Neuron (in vitro differentiated cells): ENCODE measurements around the gene SURF6.
A peak's percentile ranks its signal among the peaks of the same experiment; 100 is the strongest.

Experiments used
- H2AFZ ChIP-seq: one replicate; pipeline ENCODE4 v1.6.1; 2013; ENCODE audit warnings: low read depth, mild to moderate bottlenecking, inconsistent platforms, low read length, moderate library complexity
- H3K27me3 ChIP-seq: one replicate; pipeline ENCODE4 v1.6.1; 2013; ENCODE audit warnings: low read length; ENCODE audit not compliant: insufficient read depth
- H3K36me3 ChIP-seq: one replicate; pipeline ENCODE4 v1.6.1; 2013; ENCODE audit warnings: low read length; ENCODE audit not compliant: insufficient read depth
- H3K4me1 ChIP-seq: one replicate; pipeline ENCODE4 v1.6.1; 2013; ENCODE audit warnings: low read length; ENCODE audit not compliant: insufficient read depth
- H3K4me3 ChIP-seq: 2 replicates; pipeline ENCODE4 v1.5.1; 2013; ENCODE audit warnings: mild to moderate bottlenecking, low read length, moderate library complexity
- H3K9me3 ChIP-seq: one replicate; pipeline ENCODE4 v1.6.1; 2013; ENCODE audit warnings: low read length

The SURF6 gene

GRCh38 chr9:133375116-133375723 is 39.2 kb upstream of the SURF6 start:
- Histone ChIP-seq H3K4me3 (peak overlapping the region; percentile 58), H3K27me3 (no peaks in the 10 kb centered on the region), H2AFZ (no peak overlapping the region), H3K36me3 (peaks cover 16% of the 10 kb centered on the region), H3K9me3 (no peaks in the 10 kb centered on the region), H3K4me1 (peaks cover 8% of the 10 kb centered on the region)

DNA sequence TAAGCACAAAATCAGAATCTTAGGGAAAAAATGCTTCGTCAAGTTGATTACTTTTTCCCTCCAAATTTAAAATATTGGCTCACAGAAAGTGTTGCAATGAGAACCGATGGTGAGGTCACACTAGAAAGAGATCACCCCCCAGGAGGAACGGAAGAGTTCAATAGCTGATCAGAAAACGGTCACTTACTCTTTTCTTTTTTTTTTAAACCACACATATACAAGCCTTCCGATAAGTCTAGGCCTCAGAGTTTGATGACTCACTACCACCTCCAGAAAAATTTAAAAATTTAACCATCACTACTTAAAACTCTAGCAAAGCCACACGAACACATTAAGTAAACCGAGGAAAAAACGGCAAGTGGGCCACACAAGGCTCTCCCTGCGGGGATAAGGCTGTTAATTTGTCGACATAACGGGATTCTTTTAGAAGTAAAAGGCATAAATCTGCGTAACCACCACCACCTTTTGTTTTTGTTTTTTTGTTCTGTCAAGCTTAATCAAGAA is 38.7 kb upstream of the SURF6 start:
- peak overlapping the region; percentile 58 for H3K4me3 ChIP-seq
- H3K4me1 ChIP-seq = peaks cover 8% of the 10 kb centered on the region
- no peaks in the 10 kb centered on the region for H3K9me3 ChIP-seq
- H3K27me3 ChIP-seq = no peaks in the 10 kb centered on the region
- no peak overlapping the region for H2AFZ ChIP-seq
- peaks cover 18% of the 10 kb centered on the region for H3K36me3 ChIP-seq

GRCh38 chr9:133372144-133372543 is 36.2 kb upstream of the SURF6 start:
- Histone ChIP-seq H3K27me3 (no peaks in the 10 kb centered on the region), H3K36me3 (peaks cover 31% of the 10 kb centered on the region), H3K4me1 (peaks cover 8% of the 10 kb centered on the region), H2AFZ (no peak overlapping the region), H3K4me3 (no peak overlapping the region), H3K9me3 (no peaks in the 10 kb centered on the region)

- Histone ChIP-seq H3K4me1 (peaks cover 6% of the 10 kb centered on the region), H3K27me3 (no peaks in the 10 kb centered on the region), H3K36me3 (peaks cover 39% of the 10 kb centered on the region), H3K9me3 (no peaks in the 10 kb centered on the region), H2AFZ (no peak overlapping the region), H3K4me3 (no peak overlapping the region)
Observed at GRCh38 chr9:133371261-133371711, 35.3 kb upstream of the SURF6 start.

DNA sequence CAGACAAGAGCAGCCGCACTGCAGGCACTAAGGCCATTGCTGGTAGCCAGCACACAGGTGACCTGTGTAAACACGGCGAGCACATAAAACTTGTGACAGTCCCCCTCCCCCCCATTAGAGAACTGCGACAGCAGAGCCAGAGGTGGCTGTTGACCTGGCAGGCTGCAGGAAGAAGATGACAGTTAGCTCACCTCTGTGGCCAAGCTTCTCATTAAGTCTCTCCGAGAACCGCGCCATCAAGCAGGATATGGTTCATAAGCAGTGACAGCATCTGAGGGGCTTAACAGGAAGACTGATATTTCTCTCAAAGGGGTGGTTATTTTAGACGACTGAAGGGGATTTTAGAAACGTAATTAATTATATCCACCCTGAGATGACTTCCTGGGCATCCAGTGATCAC is 34.7 kb upstream of the SURF6 start:
- no peak overlapping the region for H2AFZ ChIP-seq
- H3K9me3 ChIP-seq = no peaks in the 10 kb centered on the region
- no peaks in the 10 kb centered on the region for H3K27me3 ChIP-seq
- no peak overlapping the region for H3K4me3 ChIP-seq
- H3K36me3 ChIP-seq = peaks cover 45% of the 10 kb centered on the region
- H3K4me1 ChIP-seq = peaks cover 6% of the 10 kb centered on the region

- peaks cover 5% of the 10 kb centered on the region for H3K4me1 ChIP-seq
- no peak overlapping the region for H2AFZ ChIP-seq
- H3K9me3 ChIP-seq = no peaks in the 10 kb centered on the region
- no peaks in the 10 kb centered on the region for H3K27me3 ChIP-seq
- H3K4me3 ChIP-seq = no peak overlapping the region
- peaks cover 53% of the 10 kb centered on the region for H3K36me3 ChIP-seq
Observed at GRCh38 chr9:133369933-133370332, 33.9 kb upstream of the SURF6 start.

- H3K36me3 ChIP-seq = peaks cover 53% of the 10 kb centered on the region
- H3K27me3 ChIP-seq = no peaks in the 10 kb centered on the region
- no peaks in the 10 kb centered on the region for H3K4me1 ChIP-seq
- H3K9me3 ChIP-seq = no peaks in the 10 kb centered on the region
- H2AFZ ChIP-seq = no peak overlapping the region
- H3K4me3 ChIP-seq = no peak overlapping the region
Observed at GRCh38 chr9:133369422-133369821, 33.4 kb upstream of the SURF6 start.

DNA sequence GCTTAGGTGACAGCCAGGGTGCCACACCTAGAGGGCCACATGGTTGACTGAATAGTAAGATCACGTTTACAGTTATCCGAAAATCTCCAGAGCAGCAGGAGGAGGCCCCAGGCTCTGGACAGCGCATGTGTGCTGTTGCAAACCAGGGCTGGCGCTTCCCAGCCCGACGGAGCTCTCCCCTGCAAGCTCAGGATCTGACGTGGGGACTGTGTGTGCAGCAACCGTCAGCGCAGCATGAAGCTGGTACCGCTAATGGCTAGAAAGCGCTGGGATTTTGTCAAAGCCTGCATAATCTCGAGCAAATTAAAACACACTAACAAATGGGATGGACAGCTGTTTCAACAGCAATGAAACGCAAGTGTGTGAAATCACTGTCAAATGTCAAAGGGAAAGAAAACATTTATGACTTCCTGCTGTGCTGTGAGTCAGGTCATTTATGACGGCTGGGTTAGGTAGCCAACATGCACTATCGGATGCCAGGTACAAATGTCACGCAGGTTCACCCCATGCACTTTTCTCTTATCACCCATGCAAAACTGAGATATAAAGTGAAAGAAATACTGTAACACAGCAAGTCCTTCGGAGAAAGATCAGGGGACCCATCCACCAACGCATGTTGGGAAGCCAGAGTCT is 32.4 kb upstream of the SURF6 start:
- no peaks in the 10 kb centered on the region for H3K4me1 ChIP-seq
- H3K9me3 ChIP-seq = no peaks in the 10 kb centered on the region
- no peaks in the 10 kb centered on the region for H3K27me3 ChIP-seq
- H2AFZ ChIP-seq = no peak overlapping the region
- no peak overlapping the region for H3K4me3 ChIP-seq
- peaks cover 63% of the 10 kb centered on the region for H3K36me3 ChIP-seq

DNA sequence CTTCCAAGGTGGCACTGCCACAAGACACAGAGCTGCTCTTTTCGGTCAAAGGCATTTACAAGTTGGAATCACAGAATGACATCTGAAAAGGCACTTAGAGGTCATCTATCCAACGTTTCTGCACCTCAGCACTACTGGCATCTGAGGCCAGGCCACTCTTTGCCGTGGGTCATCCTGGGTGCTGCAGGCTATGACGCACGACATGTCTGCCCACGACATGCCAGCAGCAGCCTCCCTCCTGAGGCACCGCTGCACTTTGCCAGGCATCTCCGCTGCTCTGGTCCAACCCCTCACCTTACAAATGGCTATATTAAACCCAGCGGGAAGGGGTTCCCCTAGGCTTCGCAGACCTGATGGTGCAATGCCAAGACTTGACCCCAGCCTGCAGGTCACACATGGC is 31.8 kb upstream of the SURF6 start:
- no peak overlapping the region for H3K4me3 ChIP-seq
- H3K36me3 ChIP-seq = peaks cover 65% of the 10 kb centered on the region
- no peaks in the 10 kb centered on the region for H3K4me1 ChIP-seq

GRCh38 chr9:133367221-133367620 is 31.2 kb upstream of the SURF6 start:
- H3K27me3 ChIP-seq = no peaks in the 10 kb centered on the region
- H3K4me3 ChIP-seq = no peak overlapping the region
- peaks cover 65% of the 10 kb centered on the region for H3K36me3 ChIP-seq
- no peaks in the 10 kb centered on the region for H3K9me3 ChIP-seq
- no peaks in the 10 kb centered on the region for H3K4me1 ChIP-seq
- no peak overlapping the region for H2AFZ ChIP-seq

More for the DNA sequence above, 31.8 kb upstream of the SURF6 start:
- Histone ChIP-seq H3K27me3 (no peaks in the 10 kb centered on the region), H2AFZ (no peak overlapping the region), H3K9me3 (no peaks in the 10 kb centered on the region)

DNA sequence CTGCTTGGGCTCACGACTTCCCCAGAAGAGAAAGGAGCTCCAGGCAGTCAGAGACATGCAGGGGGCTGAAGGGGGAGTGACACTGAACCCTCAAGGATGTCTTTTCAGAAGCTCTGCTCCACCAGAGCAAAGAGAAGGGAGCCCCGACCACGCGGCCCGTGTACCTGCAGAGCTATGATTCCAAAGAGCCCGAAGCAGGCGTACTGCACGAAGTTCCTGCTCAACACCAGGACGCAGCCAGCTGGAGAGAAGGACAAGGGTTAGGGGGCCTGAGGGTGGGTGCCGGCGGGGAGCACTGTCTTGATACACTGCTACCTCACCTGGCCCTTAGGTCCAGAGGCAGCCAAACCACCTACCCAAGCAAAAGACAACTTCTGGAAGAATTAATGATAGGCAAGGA is 30.4 kb upstream of the SURF6 start:
- H3K27me3 ChIP-seq = no peaks in the 10 kb centered on the region
- H2AFZ ChIP-seq = no peak overlapping the region
- no peaks in the 10 kb centered on the region for H3K4me1 ChIP-seq
- H3K36me3 ChIP-seq = peaks cover 68% of the 10 kb centered on the region
- H3K9me3 ChIP-seq = no peaks in the 10 kb centered on the region
- no peak overlapping the region for H3K4me3 ChIP-seq

DNA sequence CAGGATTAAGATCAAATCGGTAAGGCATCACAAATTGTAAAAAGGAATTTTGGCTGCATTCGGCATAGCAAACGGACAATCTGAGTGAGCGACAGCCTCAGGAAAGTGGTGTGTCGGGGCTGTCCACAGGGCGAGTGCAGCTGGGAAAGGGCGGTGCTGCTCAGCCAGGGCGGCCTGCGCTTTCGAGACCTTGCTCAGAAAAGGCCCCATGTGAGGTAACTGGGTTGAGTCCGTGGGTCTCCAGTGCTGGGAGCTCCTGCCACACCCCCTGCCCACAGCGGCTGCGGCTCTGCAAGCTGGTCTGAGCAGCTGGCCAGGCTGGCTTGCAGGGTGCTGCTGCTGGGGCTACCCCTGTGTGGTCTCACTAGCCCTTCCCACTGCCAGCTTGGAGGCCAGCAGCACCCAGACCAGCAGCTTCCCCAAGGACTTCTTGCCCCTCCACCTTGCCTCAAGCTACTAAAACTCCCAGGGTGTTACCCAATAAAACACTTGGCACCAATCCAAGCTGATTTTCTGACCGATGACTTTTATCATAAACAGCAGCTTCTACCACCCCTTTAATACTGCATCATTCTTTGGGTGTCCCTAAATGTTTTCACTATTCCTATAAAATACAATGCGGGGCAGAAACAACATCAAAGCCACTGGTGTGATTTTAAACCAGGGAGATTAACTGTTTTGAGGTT is 26.5 kb upstream of the SURF6 start:
- Histone ChIP-seq H2AFZ (no peak overlapping the region), H3K9me3 (no peaks in the 10 kb centered on the region), H3K36me3 (peaks cover 88% of the 10 kb centered on the region), H3K27me3 (no peaks in the 10 kb centered on the region), H3K4me3 (no peak overlapping the region), H3K4me1 (peaks cover 5% of the 10 kb centered on the region)

- peaks cover 12% of the 10 kb centered on the region for H3K4me1 ChIP-seq
- H3K27me3 ChIP-seq = no peaks in the 10 kb centered on the region
- H3K4me3 ChIP-seq = no peak overlapping the region
- H3K36me3 ChIP-seq = peaks cover 81% of the 10 kb centered on the region
- H2AFZ ChIP-seq = no peak overlapping the region
- H3K9me3 ChIP-seq = no peaks in the 10 kb centered on the region
Observed at GRCh38 chr9:133361507-133362092, 25.6 kb upstream of the SURF6 start.
